IMR-90 (cell line): ENCODE data around the gene LYRM2. TPM values are rescaled to one million over a fixed set of nuclear protein-coding genes. Genes with fewer than 3 reads are reported as not detected.

Experiments
- ATAC-seq: fragments of 200-7000 bp; cut with Tn5 transposase; 2 replicates; pipeline ENCODE4 v1.9.1; 2020; ENCODE audit warnings: low read depth, mild to moderate bottlenecking, moderate library complexity
- BruUV-seq: library from RNA; stranded (reverse); fragments of 400-500 nt; replicated peaks from 2 replicates; lab custom pipeline; 2021; lab: Mats Ljungman, UMichigan
- CTCF ChIA-PET: fragments of 300-600 bp; formaldehyde crosslinking; extraction: SDS; loops from one replicate; lab custom pipeline; 2021; ENCODE audit warnings: antibody characterized with exemption; lab: Yijun Ruan, JAX
- POLR2A ChIA-PET: fragments of 300-600 bp; sonication (Branson Sonifier 250); formaldehyde crosslinking; loops from one replicate; lab custom pipeline; 2022; ENCODE audit warnings: antibody characterized with exemption; ENCODE audit not compliant: unreplicated experiment; lab: Charles Lee
- DNase-seq: peaks from one replicate; pipeline ENCODE4 v3.0.0; 2013
- H2AFZ ChIP-seq: replicated peaks from 2 replicates; pipeline ENCODE3; 2013; ENCODE audit warnings: low read length, mild to moderate bottlenecking; ENCODE audit not compliant: poor library complexity
- H2AK5ac ChIP-seq: 2 replicates; pipeline ENCODE4 v1.6.1; 2013; ENCODE audit warnings: low read depth, low read length, inconsistent platforms
- H2AK9ac ChIP-seq: replicated peaks from 2 replicates; pipeline ENCODE3; 2013; ENCODE audit warnings: mild to moderate bottlenecking, low read depth, low read length, moderate library complexity; ENCODE audit not compliant: poor library complexity
- H2BK120ac ChIP-seq: 2 replicates; pipeline ENCODE4 v1.6.1; 2013; ENCODE audit warnings: low read depth, low read length, inconsistent platforms
- H2BK15ac ChIP-seq: 3 replicates; pipeline ENCODE4 v1.6.1; 2013; ENCODE audit warnings: low read depth, low read length, inconsistent platforms
- H2BK20ac ChIP-seq: 2 replicates; pipeline ENCODE4 v1.6.1; 2013; ENCODE audit warnings: low read depth, mild to moderate bottlenecking, inconsistent platforms, low read length, moderate library complexity
- H2BK5ac ChIP-seq: 2 replicates; pipeline ENCODE4 v1.6.1; 2013; ENCODE audit warnings: mild to moderate bottlenecking, low read depth, low read length, inconsistent platforms; ENCODE audit not compliant: poor library complexity, severe bottlenecking
- H3K14ac ChIP-seq: replicated peaks from 2 replicates; pipeline ENCODE4 v1.6.1; 2013; ENCODE audit warnings: low read depth, low read length, inconsistent platforms
- H3K18ac ChIP-seq: 2 replicates; pipeline ENCODE4 v1.6.1; 2013; ENCODE audit warnings: low read depth, low read length, control low read depth
- H3K23ac ChIP-seq: 2 replicates; pipeline ENCODE4 v1.6.1; 2013; ENCODE audit warnings: low read depth, low read length, inconsistent platforms
- H3K27ac ChIP-seq: 2 replicates; pipeline ENCODE4 v1.5.1; 2013; ENCODE audit warnings: mild to moderate bottlenecking, control low read depth, low read length; ENCODE audit not compliant: insufficient read depth
- H3K27me3 ChIP-seq: 2 replicates; pipeline ENCODE4 v1.6.1; 2013; ENCODE audit warnings: low read length; ENCODE audit not compliant: control insufficient read depth, insufficient read depth
- H3K36me3 ChIP-seq: 2 replicates; pipeline ENCODE4 v1.6.1; 2013; ENCODE audit warnings: low read length, mixed read lengths; ENCODE audit not compliant: control insufficient read depth, insufficient read depth
- H3K4ac ChIP-seq: 2 replicates; pipeline ENCODE4 v1.6.1; 2013; ENCODE audit warnings: low read depth, low read length, inconsistent platforms
- H3K4me1 ChIP-seq: 2 replicates; pipeline ENCODE4 v1.6.1; 2013; ENCODE audit warnings: low read length, mixed read lengths; ENCODE audit not compliant: control insufficient read depth, insufficient read depth
- H3K4me2 ChIP-seq: 2 replicates; pipeline ENCODE4 v1.6.1; 2013; ENCODE audit warnings: low read depth, mild to moderate bottlenecking, control low read depth, low read length, moderate library complexity
- H3K4me3 ChIP-seq: 2 replicates; pipeline ENCODE4 v1.5.1; 2013; ENCODE audit warnings: low read depth, mild to moderate bottlenecking, control low read depth, low read length, moderate library complexity; ENCODE audit not compliant: insufficient read depth
- H3K56ac ChIP-seq: 2 replicates; pipeline ENCODE4 v1.6.1; 2013; ENCODE audit warnings: low read length, inconsistent platforms; ENCODE audit not compliant: insufficient read depth; ENCODE audit errors: extremely low read depth
- H3K79me1 ChIP-seq, 2 experiments: 2 replicates each; pipeline ENCODE4 v1.6.1; 2013; ENCODE audit warnings: low read length in 2 of 2, inconsistent platforms in 1 of 2, low read depth in 1 of 2
- H3K9ac ChIP-seq: 2 replicates; pipeline ENCODE4 v1.6.1; 2013; ENCODE audit warnings: low read depth, low read length, control low read depth
- H3K9me1 ChIP-seq: 2 replicates; pipeline ENCODE4 v1.6.1; 2013; ENCODE audit warnings: low read length, inconsistent platforms; ENCODE audit not compliant: insufficient read depth
- H3K9me3 ChIP-seq: 2 replicates; pipeline ENCODE4 v1.6.1; 2013; ENCODE audit warnings: low read length; ENCODE audit not compliant: control insufficient read depth, insufficient read depth
- H4K20me1 ChIP-seq: 2 replicates; pipeline ENCODE4 v1.6.1; 2013; ENCODE audit warnings: low read length, inconsistent platforms; ENCODE audit not compliant: insufficient read depth
- H4K5ac ChIP-seq: 2 replicates; pipeline ENCODE4 v1.6.1; 2013; ENCODE audit warnings: mild to moderate bottlenecking, low read depth, low read length, control low read depth
- H4K8ac ChIP-seq, 2 experiments: 2 replicates each; pipeline ENCODE4 v1.6.1; 2013; ENCODE audit warnings: low read depth in 2 of 2, low read length in 2 of 2, control low read depth in 1 of 2, inconsistent platforms in 1 of 2
- H4K91ac ChIP-seq: 2 replicates; pipeline ENCODE4 v1.6.1; 2013; ENCODE audit warnings: low read depth, low read length, inconsistent platforms; ENCODE audit not compliant: insufficient read depth
- CEBPB ChIP-seq: IDR thresholded peaks from 2 replicates; pipeline ENCODE4 v1.6.1; 2012; ENCODE audit warnings: low read depth, low read length, improper control_type of control experiment
- MAFK ChIP-seq: IDR thresholded peaks from 2 replicates; pipeline ENCODE4 v1.6.1; 2012; ENCODE audit warnings: low read depth, low read length, improper control_type of control experiment
- SMC3 ChIP-seq: fragments of 150-350 bp; IDR thresholded peaks from 2 replicates; pipeline ENCODE4 v1.6.1; 2016; ENCODE audit warnings: low read depth, mild to moderate bottlenecking, antibody characterized with exemption, low read length, moderate library complexity
- WGBS, 2 experiments: methylation state at CpG; one replicate each; pipeline versions ENCODE4 v1.1.5 to v1.1.7; 2013; ENCODE audit warnings: missing lambda C conversion rate in 2 of 2; ENCODE audit not compliant: insufficient read length in 1 of 2; ENCODE audit errors: extremely low coverage in 2 of 2; 5-methylcytosine and 5-hydroxymethylcytosine counted together
- dilution Hi-C: fragments of 300-500 bp; cut with HindIII; formaldehyde crosslinking; loops from one replicate; pipeline ENCODE4 v1.14.3; 2018; ENCODE audit warnings: low sequenced_read_pairs; ENCODE audit not compliant: unreplicated experiment
- in situ Hi-C: fragments of 300-500 bp; cut with MboI; formaldehyde crosslinking; loops from 3 replicates; pipeline ENCODE4 v1.14.3; 2019; ENCODE audit warnings: low sequenced_read_pairs, inconsistent platforms, mixed read lengths
- intact Hi-C: fragments of 100-400 bp; cut with micrococcal nuclease; formaldehyde crosslinking; loops from 2 replicates; pipeline ENCODE4 v1.10.0; 2022
- polyA plus RNA-seq, 3 experiments: library from polyadenylated mRNA; depleted of rRNA; stranded (reverse); fragments of >200 nt; gene quantifications; 2 replicates each; pipeline ENCODE4 v1.2.3, GENCODE V29; 2012; ENCODE audit warnings: low replicate concordance in 1 of 3
- total RNA-seq: library from RNA; depleted of rRNA; stranded (reverse); fragments of >200 nt; gene quantifications from 2 replicates; pipeline ENCODE4 v1.2.3, GENCODE V29; 2012

The LYRM2 gene
- total and polyA plus RNA-seq, 2 of the 4 experiments (the other 2 are of a cell fraction), result 14.0 to 24.0 TPM

- H3K4me3 ChIP-seq, result no peak overlapping the region
- ATAC-seq, result no peak
- H3K4ac ChIP-seq, result no peak overlapping the region
- no peak overlapping the region for H2BK120ac ChIP-seq
- intact Hi-C loops (no loop called here), in situ Hi-C loops (no loop called here), dilution Hi-C loops (no loop called here)
- H2AK9ac ChIP-seq, result no peak overlapping the region
- H2BK20ac ChIP-seq, result no peak overlapping the region
- DNase-seq, result no peak
- no peak overlapping the region for H3K27ac ChIP-seq
- H4K20me1 ChIP-seq, result no peaks in the 10 kb centered on the region
- TF ChIP-seq MAFK, result no peak
- TF ChIP-seq CEBPB, result no peak
- no peak for TF ChIP-seq SMC3
- H3K27me3 ChIP-seq, result no peaks in the 10 kb centered on the region
- POLR2A ChIA-PET, result no interaction called here
- no peak overlapping the region for H3K18ac ChIP-seq
- H3K4me2 ChIP-seq, result no peak overlapping the region
- CTCF ChIA-PET, result interaction anchor here (0.6 kb wide), 1 partner anchor 17 kb away, joined by 3 read pairs; no protein-coding TSS in a partner anchor
- H4K91ac ChIP-seq, result no peak overlapping the region
- H2BK15ac ChIP-seq, result no peak overlapping the region
- H3K56ac ChIP-seq, result no peak overlapping the region
- no peaks in the 10 kb centered on the region for H3K4me1 ChIP-seq
- H2BK5ac ChIP-seq, result no peak overlapping the region
- H3K9ac ChIP-seq, result no peak overlapping the region
- no peaks in the 10 kb centered on the region for H3K79me1 ChIP-seq
- H3K23ac ChIP-seq, result no peak overlapping the region
- H4K5ac ChIP-seq, result no peak overlapping the region
- no peaks in the 10 kb centered on the region for H3K9me1 ChIP-seq
- no peak overlapping the region for H3K14ac ChIP-seq
- no peaks in the 10 kb centered on the region for H3K9me3 ChIP-seq
- H2AFZ ChIP-seq, result no peak overlapping the region
- H2AK5ac ChIP-seq, result no peak overlapping the region
- BruUV-seq, result no TSS peak
- peaks cover 48% of the 10 kb centered on the region for H3K36me3 ChIP-seq
- no peak overlapping the region for H4K8ac ChIP-seq
- no CpG with 5 or more reads among the region's 2 CpGs for WGBS, 2 experiments
Observed at GRCh38 chr6:89685311-89685710, 46.8 kb upstream of the LYRM2 start.
